Muscle of back (tissue), 11 donors: ENCODE results near the gene UNC119. TPM values are rescaled to one million over a fixed set of nuclear protein-coding genes. Genes with fewer than 3 reads are reported as not detected.

Source experiments
- DNase-seq, 3 donors: peaks; one replicate each; pipeline versions ENCODE4 v3.0.0 to v3.0.0-alpha.2; 2013
- polyA plus RNA-seq, 10 donors: library from polyadenylated mRNA; unstranded; fragments of 120-200 nt; gene quantifications; one replicate each; pipeline ENCODE4 v1.2.1, GENCODE V29; 2013; ENCODE audit not compliant: insufficient read length in 10 of 10

Gene UNC119
- polyA plus RNA-seq, 10 donors = 10.8 to 19.5 (median 13.1) TPM

DNA sequence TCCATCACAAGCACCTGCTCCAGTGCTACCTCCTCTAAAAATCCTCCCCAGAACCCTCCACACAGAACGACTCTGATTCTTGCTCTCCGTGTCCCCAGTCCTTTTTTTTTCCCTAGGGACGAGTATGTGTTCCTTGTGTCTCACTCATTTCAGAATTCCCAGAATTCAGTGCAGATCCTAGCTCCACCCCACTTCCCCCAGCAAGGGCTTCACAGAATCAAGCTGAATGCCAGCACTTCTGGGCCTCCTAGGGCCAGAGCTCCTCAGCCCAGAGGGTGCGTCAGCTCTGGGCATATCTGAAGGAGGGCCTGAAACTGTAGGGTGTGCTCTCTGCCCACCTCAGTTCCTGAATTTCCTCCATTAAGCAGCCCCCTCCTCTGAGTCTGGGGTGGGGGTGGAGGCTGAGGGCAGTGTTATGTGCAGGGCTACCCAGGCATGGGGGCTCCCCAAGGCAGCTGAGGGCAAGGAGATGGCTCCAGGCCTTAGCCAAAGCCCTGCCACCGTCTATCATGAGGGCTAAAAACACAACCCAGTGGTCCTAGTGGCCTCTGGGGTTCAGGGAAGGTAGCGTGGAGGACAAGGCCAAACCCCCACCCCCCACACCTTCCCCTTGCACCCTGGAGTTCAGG is 6.5 kb downstream of the UNC119 start:
- no peak for DNase-seq

DNA sequence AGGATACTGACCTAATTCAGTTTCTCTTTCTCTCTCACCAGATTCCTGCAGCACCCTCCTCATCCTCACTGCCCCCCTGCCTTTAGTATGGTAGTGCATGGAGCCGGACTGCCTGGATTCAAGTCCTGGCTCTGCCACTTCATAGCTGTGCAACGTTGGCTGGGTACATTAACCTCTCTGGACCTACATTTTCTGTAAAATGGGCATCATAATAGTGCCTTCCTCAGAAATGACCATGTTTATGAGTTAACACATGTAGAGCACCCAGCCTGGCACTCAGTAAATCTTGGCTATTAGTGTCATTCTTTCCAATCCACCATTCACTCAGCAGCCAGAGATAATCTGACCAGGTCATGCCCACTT is 7.3 kb downstream of the UNC119 start:
- no peak for DNase-seq

DNA sequence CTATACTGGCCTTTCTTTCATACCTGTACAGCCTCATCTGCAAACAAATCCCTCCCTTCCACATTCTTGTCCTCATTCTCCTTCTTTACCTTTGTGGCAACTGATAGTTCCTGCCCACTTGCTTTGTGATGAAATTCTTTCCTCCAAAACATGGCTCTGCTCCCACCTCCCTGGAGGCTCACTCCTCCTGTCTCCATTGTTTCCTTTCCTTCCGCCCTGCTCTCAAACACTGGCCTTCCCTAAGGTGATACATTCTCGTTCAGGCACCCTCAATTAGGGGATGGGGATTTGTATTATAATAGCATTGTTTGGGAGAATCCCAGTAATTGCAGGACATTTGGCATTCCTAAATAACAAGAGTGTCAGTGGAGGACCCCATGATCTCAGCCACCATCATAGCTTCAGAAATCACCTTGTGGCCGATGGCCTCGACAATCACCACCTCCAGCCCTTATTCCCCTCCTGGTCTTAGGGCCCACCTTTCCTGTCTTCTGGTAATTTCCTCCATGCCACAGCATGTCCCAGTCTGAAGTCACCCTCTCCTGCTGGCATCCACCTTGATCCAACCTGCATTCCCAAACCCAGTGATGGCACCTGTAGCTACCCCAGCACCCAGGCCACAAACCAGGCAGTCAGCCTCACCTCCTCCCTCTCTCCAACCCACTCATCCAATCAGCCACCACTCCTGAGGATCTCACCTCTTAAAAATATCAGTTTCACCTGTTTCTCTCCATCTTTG is 7.9 kb downstream of the UNC119 start:
- DNase-seq = no peak

DNA sequence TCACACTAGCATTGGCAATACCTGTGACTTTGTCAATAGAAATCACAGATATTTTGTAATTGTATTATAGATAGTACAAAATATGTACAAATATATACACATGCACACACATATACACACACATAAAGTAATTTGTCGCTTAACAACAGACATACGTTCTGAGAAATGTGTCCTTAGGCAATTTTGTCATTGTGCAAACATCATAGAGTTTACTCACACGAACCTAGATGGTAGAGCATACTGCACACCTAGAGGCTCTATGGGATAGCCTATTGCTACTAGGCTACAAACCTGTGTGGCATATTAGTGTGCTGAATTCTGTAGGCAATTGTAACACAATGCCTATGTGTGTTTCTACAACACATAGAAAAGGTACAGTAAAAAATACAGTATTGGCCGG is 11.0 kb downstream of the UNC119 start:
- DNase-seq = no peak

DNA sequence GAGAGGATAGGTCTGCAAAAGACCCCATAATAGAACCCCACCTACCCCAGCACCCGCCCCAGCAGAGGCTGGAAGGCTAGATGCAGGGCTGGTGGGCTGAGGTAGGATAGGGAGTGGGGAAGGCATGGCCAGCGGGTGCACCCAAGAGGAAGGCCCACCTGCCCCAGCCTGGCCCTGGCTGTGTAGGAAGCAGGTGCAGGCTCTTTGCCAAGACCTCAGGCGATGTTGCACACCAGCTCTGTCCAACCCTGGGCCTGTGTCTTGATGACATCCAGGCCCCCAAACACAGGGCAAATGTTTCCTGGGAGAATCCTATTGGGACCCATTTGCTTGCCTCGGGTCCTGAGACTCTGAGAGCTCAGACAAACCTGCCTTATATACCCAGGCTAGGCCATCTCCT is 12.2 kb downstream of the UNC119 start:
- no peak for DNase-seq

DNA sequence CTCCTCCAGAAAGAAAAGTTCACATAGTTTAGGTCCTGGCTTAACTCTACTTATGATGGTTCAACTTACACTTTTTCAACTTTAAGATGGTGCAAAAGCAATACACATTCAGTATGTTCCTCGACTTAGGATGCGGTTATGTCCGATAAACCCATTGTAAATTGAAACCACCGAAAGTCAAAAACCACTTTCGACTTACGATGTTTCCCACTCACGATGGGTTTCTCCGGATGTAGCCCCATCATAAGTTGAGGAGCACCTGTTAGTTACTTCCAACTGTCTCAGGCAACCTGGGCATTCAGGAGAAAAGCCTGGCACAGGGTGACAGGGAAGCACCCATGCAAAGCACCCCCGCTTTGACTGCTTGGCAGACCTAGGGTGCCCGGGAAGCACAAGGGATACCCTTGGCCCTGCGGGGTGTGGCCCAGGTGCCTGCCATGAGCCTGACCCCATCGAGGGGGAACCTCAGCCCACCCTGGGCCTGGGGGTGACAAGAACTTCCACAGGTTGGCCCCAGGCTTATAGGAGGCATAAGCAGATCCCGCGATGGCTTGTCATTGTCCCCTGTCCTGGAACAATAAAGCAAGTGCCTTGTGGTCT is 14.0 kb downstream of the UNC119 start:
- no peak for DNase-seq

DNA sequence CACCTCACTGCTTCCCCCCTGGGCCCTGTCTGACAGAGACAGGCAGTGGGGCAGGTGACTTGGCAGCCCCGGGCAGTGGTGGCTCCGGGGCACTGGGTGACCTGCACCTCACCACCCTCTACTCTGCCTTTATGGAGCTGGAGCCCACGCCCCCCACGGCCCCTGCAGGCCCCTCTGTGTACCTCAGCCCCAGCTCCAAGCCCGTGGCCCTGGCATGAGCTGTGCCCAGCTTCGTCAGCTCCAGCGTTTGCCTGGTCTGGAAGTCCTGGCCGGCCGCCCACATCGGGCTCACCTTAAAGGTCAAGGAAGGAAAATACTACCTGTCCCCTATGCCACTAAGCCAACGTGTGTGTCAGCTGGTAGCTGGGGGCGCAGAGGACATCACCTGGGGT is 15.2 kb downstream of the UNC119 start:
- no peak for DNase-seq

DNA sequence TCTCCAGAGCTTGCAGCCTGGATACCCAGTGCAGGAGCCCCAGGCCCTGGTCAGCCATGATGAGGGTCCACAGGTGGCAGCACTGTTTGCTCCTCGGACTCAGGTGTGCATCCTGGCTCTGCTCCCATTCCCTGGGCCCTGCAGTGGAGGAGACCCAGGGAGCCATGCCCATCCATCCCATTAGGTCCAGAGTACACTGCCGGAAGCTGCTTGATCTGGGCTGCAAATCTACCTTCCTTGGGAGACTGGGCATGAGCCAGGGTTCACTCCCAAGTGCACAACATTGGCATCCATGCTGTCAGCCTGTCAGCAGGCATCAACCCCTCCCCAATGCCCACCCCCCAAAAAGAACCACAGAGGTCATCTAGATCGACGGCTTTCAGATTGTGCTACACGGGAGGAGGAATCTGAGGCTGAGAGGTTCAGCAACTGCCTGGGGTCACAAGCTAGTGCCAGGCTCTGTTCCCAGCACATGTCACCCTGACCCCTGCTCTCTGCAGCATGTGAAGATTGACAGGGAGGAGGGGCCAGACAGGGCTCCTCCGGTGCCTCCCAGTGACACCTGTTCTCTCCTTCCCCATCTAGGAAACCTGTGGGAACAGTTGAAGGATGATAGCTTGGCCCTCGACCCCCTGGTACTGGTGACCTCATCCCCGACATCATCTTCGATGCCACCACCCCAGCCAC is 15.7 kb downstream of the UNC119 start:
- no peak for DNase-seq

DNA sequence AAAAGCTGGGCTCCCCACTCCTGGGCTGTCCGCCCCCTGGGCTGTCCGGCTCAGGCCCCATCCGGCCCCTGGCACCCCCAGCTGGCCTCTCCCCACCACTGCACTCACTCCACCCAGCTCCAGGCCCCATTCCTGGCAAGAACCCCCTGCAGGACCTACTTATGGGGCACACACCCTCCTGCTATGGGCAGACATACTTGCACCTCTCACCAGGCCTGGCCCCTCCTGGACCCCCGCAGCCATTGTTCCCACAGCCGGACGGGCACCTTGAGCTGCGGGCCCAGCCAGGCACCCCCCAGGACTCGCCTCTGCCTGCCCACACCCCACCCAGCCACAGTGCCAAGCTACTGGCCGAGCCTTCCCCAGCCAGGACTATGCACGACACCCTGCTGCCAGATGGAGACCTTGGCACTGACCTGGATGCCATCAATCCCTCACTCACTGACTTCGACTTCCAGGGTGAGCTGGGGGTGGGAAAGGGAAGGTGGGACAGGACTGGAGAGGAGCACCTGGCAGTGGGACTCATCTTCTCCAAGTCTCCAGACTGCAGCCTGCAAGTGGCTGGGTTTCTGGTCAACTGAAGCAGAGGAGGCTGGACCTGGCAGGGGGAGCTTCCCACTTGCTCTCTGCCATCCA is 17.6 kb downstream of the UNC119 start:
- no peak for DNase-seq

DNA sequence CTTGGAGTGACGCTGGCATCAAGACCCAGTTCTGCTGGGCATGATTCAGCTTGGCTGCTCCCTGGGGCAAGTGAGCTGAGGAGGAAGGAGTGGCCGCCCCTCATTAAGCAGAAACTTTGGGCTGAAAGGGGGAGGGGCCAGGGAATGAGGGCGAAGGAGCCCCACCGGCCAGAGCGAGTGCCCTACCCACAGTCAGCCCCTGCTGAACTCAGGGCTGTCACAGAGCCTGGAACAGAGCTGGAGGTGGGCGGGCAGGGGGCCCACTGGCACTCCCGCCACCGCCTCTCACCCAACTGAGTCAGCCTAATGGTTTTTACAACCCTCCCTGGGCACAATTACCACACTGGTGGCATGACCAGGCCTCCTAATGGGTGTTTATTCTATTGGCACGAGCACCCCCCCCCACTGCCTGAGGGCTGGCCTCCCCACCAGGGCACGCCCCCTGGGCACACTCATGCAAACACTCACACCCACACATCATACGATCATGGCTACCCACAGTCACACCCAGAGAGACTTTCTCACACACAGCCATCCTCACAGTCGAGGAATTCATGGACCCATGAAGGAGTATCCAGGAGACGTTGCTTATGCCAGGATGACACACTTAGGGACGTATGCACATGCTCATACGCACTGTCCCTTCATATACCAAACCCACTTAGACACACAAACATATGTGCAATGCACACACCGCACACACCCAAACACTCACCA is 19.2 kb downstream of the UNC119 start:
- no peak for DNase-seq

DNA sequence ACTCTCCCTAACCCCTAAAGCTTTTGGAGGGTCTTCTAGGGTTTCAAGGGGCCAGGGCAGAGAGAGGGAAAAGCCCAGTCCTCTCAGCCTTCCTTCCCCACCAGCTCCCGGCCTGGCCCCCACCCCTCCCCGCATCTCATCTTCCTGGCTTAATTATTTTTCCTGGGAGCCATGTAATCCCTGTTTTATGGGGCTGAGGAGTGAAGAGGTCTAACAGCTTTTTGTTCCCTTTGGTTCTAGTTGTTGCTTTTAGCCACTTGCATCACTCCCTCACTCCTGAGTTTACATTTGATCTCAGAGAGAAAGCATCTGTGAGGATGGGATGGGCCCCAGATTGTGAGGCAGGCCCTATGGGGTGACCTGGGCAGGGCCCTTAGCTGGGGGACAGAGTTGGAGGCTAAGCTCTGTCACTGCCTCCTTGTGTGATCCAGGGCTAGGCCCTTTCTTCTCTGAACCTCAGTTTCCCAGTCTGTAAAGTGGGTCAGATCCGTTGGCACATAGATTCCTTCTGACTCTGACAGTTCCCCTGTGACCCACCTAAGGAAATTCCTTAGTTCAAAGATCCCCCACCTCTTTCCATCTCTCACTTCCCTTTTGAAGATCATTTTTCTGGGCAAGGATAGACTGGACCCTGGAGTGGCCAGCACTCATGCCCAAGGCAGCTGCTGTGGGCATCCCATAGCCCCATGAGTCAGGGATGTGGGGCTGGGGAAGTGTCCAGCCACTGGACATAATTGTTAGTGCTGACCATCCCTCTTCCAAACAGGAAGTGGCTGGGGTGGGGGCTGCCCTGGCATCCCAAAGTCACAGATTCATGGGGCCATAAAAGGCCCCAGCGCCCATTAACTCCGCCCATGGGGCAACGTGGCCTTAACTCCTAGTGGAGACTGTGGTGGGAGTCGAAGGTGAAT is 20.1 kb downstream of the UNC119 start:
- no peak for DNase-seq

DNA sequence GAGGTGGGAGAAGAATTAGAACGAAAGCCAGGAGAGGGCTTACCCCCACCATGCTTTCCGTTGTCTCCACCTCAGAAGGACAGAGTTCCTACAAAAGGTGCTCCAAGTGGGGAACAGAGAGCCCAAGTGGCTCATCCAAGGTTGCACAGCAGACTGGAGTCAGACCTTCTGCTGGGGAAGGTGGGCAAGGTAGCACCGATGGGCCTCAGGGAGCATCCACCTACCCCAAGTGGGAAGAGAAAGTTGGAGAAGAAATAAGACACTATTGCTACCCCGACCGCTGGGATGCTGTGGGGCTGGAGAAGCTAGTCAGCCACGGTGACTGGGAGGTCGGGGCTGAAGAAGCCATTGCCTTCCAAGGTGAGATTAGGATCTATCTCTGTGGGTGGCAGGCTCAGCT is 21.5 kb downstream of the UNC119 start:
- DNase-seq = no peak

DNA sequence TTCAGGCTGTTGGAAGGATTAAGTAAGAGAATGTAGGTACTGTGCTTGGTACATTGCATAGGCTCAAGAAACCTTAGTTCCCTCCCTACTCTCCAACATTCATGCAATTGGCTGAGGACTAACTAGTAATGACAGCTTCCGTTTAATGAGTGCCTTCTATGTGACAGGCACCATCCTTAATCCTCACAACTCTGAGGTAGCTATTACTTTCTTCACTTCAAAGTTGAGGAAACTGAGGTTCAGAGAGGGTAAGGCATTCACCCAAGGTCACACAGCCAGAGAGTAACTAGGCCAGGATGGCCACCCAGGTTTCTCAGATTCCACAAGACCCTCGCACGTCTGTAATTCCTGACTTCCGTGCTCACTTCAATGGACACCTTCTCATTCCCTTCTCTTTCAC is 22.2 kb downstream of the UNC119 start:
- DNase-seq = no peak

DNA sequence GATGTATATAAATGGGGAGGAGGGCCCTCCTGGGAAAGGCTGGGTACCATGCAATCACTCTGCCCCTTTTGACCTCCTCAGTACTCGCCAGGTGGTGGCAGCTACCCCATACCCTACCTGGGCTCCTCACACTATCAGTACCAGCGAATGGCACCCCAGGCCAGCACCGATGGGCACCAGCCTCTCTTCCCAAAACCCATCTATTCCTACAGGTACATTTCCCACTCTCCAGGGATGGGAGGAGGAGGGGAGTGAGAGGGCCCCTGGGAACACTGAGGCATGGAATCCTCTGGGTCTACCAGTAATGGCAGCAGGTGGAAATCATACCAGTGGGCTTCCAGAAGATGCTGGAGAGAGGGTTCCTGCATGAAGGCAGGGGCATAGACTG is 23.4 kb downstream of the UNC119 start:
- DNase-seq = no peak

DNA sequence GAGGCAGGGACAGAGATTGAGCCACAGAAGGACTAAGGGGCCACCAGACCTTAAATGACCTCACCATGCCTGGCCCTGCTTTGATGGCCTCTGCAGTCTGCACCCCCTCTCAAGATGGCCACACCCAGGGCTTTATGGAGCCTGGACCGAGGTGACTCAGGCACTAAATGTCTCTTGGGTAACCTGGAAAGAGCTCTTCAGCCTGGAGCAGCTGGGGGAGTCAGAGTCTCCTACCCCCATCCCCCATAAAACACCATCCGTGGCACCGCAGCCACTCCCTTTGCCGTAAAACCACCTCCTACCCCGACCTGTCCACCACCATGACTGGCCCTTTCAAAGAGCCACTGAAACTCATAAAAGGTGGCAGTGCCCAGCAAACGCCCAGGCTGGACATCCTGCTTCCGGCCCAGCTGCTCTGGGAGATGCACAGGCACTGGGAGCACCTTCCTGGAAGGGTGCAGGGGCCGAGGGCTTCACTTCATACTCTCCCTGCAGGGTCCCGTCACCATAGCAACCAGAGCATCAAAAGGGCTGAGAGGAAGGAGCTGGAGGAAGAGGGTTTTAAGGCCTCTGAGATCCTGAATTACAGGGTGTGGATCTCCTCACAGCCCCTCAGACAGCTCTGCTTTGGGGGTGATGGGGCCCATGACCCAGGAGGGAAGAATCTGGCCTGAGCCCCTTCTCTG is 24.0 kb downstream of the UNC119 start:
- DNase-seq = no peak

DNA sequence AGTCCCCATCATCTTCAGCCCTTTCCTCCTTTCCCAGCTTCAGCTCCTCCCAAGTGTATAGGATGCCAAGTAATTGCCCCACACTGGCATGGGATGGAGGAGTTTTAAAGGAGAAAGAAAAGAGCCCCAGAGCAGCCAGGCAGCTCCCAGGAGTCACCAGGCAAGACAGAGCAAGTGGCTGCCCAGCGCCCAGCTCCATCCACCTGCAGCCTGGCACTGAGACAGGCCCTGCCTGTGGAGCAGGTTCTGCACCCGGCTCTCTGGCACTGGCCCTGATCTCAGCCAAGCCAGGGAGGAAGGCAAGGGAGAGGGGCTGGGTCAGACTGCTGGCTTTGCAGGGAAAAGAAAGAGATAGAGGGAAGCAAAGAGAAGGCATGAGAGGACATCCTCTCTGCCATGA is 24.6 kb downstream of the UNC119 start:
- DNase-seq = no peak

DNA sequence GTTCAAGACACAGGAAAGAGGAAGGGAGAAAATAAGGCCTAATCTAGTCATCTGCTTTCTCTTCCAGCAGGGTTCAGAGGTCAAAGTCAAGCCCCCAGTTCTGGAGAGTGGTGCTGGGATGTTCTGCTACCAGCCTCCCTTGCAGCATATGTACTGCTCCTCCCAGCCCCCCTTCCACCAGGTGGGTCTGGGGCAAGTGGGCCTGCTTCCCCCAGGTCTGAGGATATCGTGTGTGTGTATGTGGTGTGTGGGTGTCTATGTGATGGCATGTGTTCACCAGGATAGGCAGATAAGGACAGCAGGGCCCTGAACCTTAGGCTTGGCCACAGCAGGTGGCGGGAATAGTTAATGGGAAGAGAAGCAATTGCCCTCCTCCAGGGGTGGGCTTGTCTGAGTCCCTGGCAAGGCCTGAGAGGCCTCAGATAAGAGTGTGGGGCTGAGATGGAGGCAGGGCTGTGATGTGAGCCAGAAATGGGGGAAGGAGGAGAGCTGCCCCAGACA is 25.2 kb downstream of the UNC119 start:
- no peak for DNase-seq

DNA sequence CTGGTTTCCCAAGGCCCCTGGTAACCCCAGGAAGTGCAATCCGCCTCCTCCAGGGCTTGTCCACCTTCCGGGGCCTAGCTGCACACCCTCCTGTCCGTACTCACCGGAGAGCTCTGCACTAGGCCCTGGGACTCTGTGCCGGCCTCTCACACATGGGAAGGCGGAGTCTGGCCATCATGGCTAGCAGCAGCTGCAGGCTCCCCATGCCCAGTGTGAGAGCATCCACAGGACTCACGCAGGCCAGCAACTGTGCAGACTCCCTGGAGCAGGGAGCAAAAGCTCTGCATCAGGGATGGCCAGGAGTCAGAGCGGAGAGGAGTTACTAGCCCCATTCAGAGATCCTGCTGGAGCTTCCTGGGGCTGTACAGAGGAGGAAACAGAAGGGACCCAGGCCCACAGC is 26.0 kb downstream of the UNC119 start:
- DNase-seq = no peak

DNA sequence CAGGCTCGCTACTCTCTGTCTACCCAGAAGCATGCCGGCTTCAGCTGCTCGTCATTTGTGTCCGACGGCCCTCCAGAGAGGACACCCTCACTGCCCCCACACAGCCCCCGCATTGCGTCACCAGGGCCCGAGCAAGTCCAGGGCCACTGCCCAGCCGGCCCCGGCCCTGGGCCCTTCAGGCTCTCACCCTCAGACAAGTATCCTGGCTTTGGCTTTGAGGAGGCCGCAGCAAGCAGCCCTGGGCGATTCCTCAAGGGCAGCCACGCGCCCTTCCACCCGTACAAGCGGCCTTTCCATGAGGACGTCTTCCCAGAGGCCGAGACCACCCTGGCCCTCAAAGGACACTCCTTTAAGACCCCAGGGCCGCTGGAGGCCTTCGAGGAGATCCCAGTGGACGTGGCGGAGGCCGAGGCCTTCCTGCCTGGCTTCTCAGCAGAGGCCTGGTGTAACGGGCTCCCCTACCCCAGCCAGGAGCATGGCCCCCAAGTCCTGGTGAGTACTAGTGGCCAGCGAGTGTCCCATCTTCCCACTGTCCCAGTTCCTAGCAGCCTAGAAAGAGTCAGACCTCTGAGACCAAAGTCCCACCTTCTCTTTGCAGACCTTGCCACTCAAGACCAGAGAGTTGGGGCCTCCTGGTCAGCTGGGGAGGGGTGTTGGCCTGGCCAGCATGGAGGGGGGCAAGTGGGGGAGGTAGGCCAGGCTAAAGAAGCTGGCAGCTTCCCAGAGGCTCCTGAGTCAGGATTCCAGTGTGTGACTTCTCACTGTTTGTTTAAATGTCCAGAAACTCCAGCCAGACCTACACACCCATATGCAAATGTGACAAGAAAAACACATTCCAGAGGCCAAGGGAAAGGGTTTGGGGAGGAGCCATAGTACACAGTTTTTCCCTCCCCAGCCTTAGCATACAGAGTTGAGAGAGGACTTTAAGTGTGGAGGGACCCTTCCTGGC is 27.7 kb downstream of the UNC119 start:
- no peak for DNase-seq
